ENCODE data around the gene MYRF. TPM values are rescaled to one million over a fixed set of nuclear protein-coding genes. Genes with fewer than 3 reads are reported as not detected.

MYRF gene
- total RNA-seq, 1 experiment from 2014 or later, result 91.4 TPM

- no peaks in the 10 kb centered on the region for H3K9me3 Mint-ChIP-seq (ENCODE audit: low read depth, unreplicated experiment)
- TF ChIP-seq, protein P1, sequence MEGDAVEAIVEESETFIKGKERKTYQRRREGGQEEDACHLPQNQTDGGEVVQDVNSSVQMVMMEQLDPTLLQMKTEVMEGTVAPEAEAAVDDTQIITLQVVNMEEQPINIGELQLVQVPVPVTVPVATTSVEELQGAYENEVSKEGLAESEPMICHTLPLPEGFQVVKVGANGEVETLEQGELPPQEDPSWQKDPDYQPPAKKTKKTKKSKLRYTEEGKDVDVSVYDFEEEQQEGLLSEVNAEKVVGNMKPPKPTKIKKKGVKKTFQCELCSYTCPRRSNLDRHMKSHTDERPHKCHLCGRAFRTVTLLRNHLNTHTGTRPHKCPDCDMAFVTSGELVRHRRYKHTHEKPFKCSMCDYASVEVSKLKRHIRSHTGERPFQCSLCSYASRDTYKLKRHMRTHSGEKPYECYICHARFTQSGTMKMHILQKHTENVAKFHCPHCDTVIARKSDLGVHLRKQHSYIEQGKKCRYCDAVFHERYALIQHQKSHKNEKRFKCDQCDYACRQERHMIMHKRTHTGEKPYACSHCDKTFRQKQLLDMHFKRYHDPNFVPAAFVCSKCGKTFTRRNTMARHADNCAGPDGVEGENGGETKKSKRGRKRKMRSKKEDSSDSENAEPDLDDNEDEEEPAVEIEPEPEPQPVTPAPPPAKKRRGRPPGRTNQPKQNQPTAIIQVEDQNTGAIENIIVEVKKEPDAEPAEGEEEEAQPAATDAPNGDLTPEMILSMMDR (IDR thresholded peaks at IDR 0.05; ENCODE audit: unreplicated experiment), result no peak
- H3K36me3 Mint-ChIP-seq (ENCODE audit: insufficient read depth, unreplicated experiment), result peaks cover 53% of the 10 kb centered on the region
- H3K4me3 Mint-ChIP-seq (ENCODE audit: low read depth, unreplicated experiment), result peak overlapping the region; percentile 99
- DNase-seq, result no peak
- peak overlapping the region; percentile 94 for H3K27ac Mint-ChIP-seq (ENCODE audit: unreplicated experiment)
- H3K27me3 Mint-ChIP-seq (ENCODE audit: unreplicated experiment), result no peaks in the 10 kb centered on the region
- BruUV-seq (replicated peaks), result TSS peak; percentile 88
- intact Hi-C loops (cut with micrococcal nuclease; ENCODE audit: unreplicated experiment), result no loop called here
- peaks cover 79% of the 10 kb centered on the region for H3K4me1 Mint-ChIP-seq (ENCODE audit: low read depth, unreplicated experiment)
- CTCF ChIA-PET, result interaction anchor here (1.6 to 2.2 kb wide), 2 partner anchors 11 to 36 kb away, joined by 5 to 15 read pairs; partner anchors contain the start of genes FEN1 and TMEM258
Observed at GRCh38 chr11:61756147-61756451, 3.7 kb downstream of the MYRF start.

GRCh38 chr11:61756452-61757212 is 4.2 kb downstream of the MYRF start:
- intact Hi-C loops (cut with micrococcal nuclease; ENCODE audit: unreplicated experiment), result no loop called here
- CTCF ChIA-PET, result interaction anchor here (1.5 to 2.2 kb wide), 4 partner anchors 10 to 36 kb away, joined by 5 to 15 read pairs (median 6); partner anchors contain the start of genes FEN1 and TMEM258
- Mint-ChIP-seq H3K4me1 (ENCODE audit: low read depth, unreplicated experiment) (peaks cover 79% of the 10 kb centered on the region), H3K36me3 (ENCODE audit: insufficient read depth, unreplicated experiment) (peaks cover 53% of the 10 kb centered on the region), H3K27me3 (ENCODE audit: unreplicated experiment) (no peaks in the 10 kb centered on the region), H3K4me3 (ENCODE audit: low read depth, unreplicated experiment) (peak overlapping the region; percentile 99), H3K27ac (ENCODE audit: unreplicated experiment) (peak overlapping the region; percentile 94), H3K9me3 (ENCODE audit: low read depth, unreplicated experiment) (no peaks in the 10 kb centered on the region)
- peak; percentile 89 for DNase-seq
- TF ChIP-seq, protein P1 (IDR thresholded peaks at IDR 0.05; ENCODE audit: unreplicated experiment), result no peak
- BruUV-seq (replicated peaks), result no TSS peak

- Mint-ChIP-seq H3K9me3 (ENCODE audit: low read depth, unreplicated experiment) (no peaks in the 10 kb centered on the region), H3K4me3 (ENCODE audit: low read depth, unreplicated experiment) (peak overlapping the region; percentile 99), H3K36me3 (ENCODE audit: insufficient read depth, unreplicated experiment) (peaks cover 48% of the 10 kb centered on the region), H3K27ac (ENCODE audit: unreplicated experiment) (peak overlapping the region; percentile 94), H3K27me3 (ENCODE audit: unreplicated experiment) (no peaks in the 10 kb centered on the region), H3K4me1 (ENCODE audit: low read depth, unreplicated experiment) (peaks cover 82% of the 10 kb centered on the region)
- intact Hi-C loops (cut with micrococcal nuclease; ENCODE audit: unreplicated experiment), result no loop called here
- CTCF ChIA-PET, result interaction anchor here (1.5 to 2.2 kb wide), 4 partner anchors 10 to 35 kb away, joined by 5 to 15 read pairs (median 6); partner anchors contain the start of genes FEN1 and TMEM258
- no peak for DNase-seq
- BruUV-seq (replicated peaks), result no TSS peak
- TF ChIP-seq, protein P1 (IDR thresholded peaks at IDR 0.05; ENCODE audit: unreplicated experiment), result no peak
Observed at GRCh38 chr11:61757213-61757862, 4.9 kb downstream of the MYRF start.

GRCh38 chr11:61760946-61761345 is 8.5 kb downstream of the MYRF start:
- CTCF ChIA-PET, result interaction anchor here (0.8 kb wide), 1 partner anchor 223 kb away, joined by 4 read pairs; no protein-coding TSS in a partner anchor
- BruUV-seq (replicated peaks), result no TSS peak
- no peaks in the 10 kb centered on the region for H3K9me3 Mint-ChIP-seq (ENCODE audit: low read depth, unreplicated experiment)
- intact Hi-C loops (cut with micrococcal nuclease; ENCODE audit: unreplicated experiment), result no loop called here
- no peaks in the 10 kb centered on the region for H3K27me3 Mint-ChIP-seq (ENCODE audit: unreplicated experiment)
- H3K27ac Mint-ChIP-seq (ENCODE audit: unreplicated experiment), result no peak overlapping the region
- no peak overlapping the region for H3K4me3 Mint-ChIP-seq (ENCODE audit: low read depth, unreplicated experiment)
- TF ChIP-seq, protein P1 (IDR thresholded peaks at IDR 0.05; ENCODE audit: unreplicated experiment), result no peak
- peaks cover 53% of the 10 kb centered on the region for H3K4me1 Mint-ChIP-seq (ENCODE audit: low read depth, unreplicated experiment)
- peaks cover 23% of the 10 kb centered on the region for H3K36me3 Mint-ChIP-seq (ENCODE audit: insufficient read depth, unreplicated experiment)
- DNase-seq, result no peak
